ENCODE results near the gene TNRC18.
"Not testable (repeated sequence)": the region's sequence is repeated elsewhere in the genome, so short reads cannot be mapped to it uniquely, and the experiment has no call there.

TNRC18 gene

GRCh38 chr7:5266191-5267028 lies 157.2 kb downstream of the TNRC18 start:
- DNase-seq (ENCODE audit: insufficient read length, low spot score) (no peak), FAIRE-seq (no peak)
- TF ChIP-seq TAF1 (IDR thresholded peaks at IDR 0.05; ENCODE audit: low read depth, low read length) (no peak), PAX5 (IDR thresholded peaks at IDR 0.05; ENCODE audit: insufficient read depth, low read length, severe bottlenecking) (no peak), POU2F2 (IDR thresholded peaks at IDR 0.05; ENCODE audit: low read depth, low read length) (no peak), SPI1 (IDR thresholded peaks at IDR 0.05; ENCODE audit: low read depth, low read length) (no peak), POLR2AphosphoS5 (IDR thresholded peaks at IDR 0.05; ENCODE audit: low read depth, low read length) (no peak), POLR2A (IDR thresholded peaks at IDR 0.05; ENCODE audit: low read depth, low read length) (no peak)

- TF ChIP-seq POU2F2 (IDR thresholded peaks at IDR 0.05; ENCODE audit: low read depth, low read length) (no peak), PAX5 (IDR thresholded peaks at IDR 0.05; ENCODE audit: insufficient read depth, low read length, severe bottlenecking) (no peak), SPI1 (IDR thresholded peaks at IDR 0.05; ENCODE audit: low read depth, low read length) (no peak), POLR2AphosphoS5 (IDR thresholded peaks at IDR 0.05; ENCODE audit: low read depth, low read length) (no peak), POLR2A (IDR thresholded peaks at IDR 0.05; ENCODE audit: low read depth, low read length) (no peak), TAF1 (IDR thresholded peaks at IDR 0.05; ENCODE audit: low read depth, low read length) (no peak)
- no peak for DNase-seq (ENCODE audit: insufficient read length, low spot score)
- no peak for FAIRE-seq
Observed at GRCh38 chr7:5265320-5266190, 158.1 kb downstream of the TNRC18 start.

GRCh38 chr7:5263066-5263465 lies 160.6 kb downstream of the TNRC18 start:
- DNase-seq (ENCODE audit: insufficient read length, low spot score); FAIRE-seq: not testable (repeated sequence)

- DNase-seq (ENCODE audit: insufficient read length, low spot score); FAIRE-seq: not testable (repeated sequence)
Observed at GRCh38 chr7:5260530-5261068, 163.0 kb downstream of the TNRC18 start.
